Calu3 (cell line): Measurements from ENCODE around the gene BHLHA9. TPM values are rescaled to one million over a fixed set of nuclear protein-coding genes. Genes with fewer than 3 reads are reported as not detected.

Source experiments
- BruUV-seq: library from RNA; stranded (reverse); fragments of 400-500 nt; replicated peaks from 2 replicates; lab custom pipeline; 2021; lab: Mats Ljungman, UMichigan
- CTCF ChIA-PET: fragments of 300-600 bp; sonication (Branson Sonifier 250); formaldehyde crosslinking; loops from one replicate; lab custom pipeline; 2022; ENCODE audit warnings: antibody characterized with exemption; lab: Charles Lee
- DNase-seq: peaks from one replicate; pipeline ENCODE4 v3.0.0; 2022
- H3K27ac Mint-ChIP-seq: one replicate; pipeline ENCODE4 v1.8.0; 2022; ENCODE audit warnings: mixed read lengths; ENCODE audit not compliant: unreplicated experiment
- H3K27me3 Mint-ChIP-seq: one replicate; pipeline ENCODE4 v1.8.0; 2022; ENCODE audit warnings: mixed read lengths; ENCODE audit not compliant: unreplicated experiment
- H3K36me3 Mint-ChIP-seq: one replicate; pipeline ENCODE4 v1.8.0; 2022; ENCODE audit warnings: mild to moderate bottlenecking, moderate library complexity, mixed read lengths; ENCODE audit not compliant: insufficient read depth, unreplicated experiment
- H3K4me1 Mint-ChIP-seq: one replicate; pipeline ENCODE4 v1.8.0; 2022; ENCODE audit warnings: mild to moderate bottlenecking, low read depth, mixed read lengths; ENCODE audit not compliant: unreplicated experiment
- H3K4me3 Mint-ChIP-seq: one replicate; pipeline ENCODE4 v1.8.0; 2022; ENCODE audit warnings: mild to moderate bottlenecking, low read depth, moderate library complexity, mixed read lengths; ENCODE audit not compliant: unreplicated experiment
- H3K9me3 Mint-ChIP-seq: one replicate; pipeline ENCODE4 v1.8.0; 2022; ENCODE audit warnings: low read depth, mixed read lengths; ENCODE audit not compliant: unreplicated experiment
- intact Hi-C: fragments of 100-400 bp; cut with micrococcal nuclease; formaldehyde crosslinking; loops from one replicate; pipeline ENCODE4 v1.10.0; 2022; ENCODE audit not compliant: unreplicated experiment
- total RNA-seq: library from RNA; stranded (reverse); gene quantifications from 2 replicates; pipeline ENCODE4 v1.2.3, GENCODE V29; 2022
- TF ChIP-seq, protein P1 (sequence below): fragments of 200-600 bp; IDR thresholded peaks from one replicate; pipeline ENCODE4 v1.8.0; 2022; ENCODE audit warnings: antibody characterized with exemption; ENCODE audit not compliant: unreplicated experiment

Gene BHLHA9
- total RNA-seq, 1 experiment from 2014 or later = not detected

DNA sequence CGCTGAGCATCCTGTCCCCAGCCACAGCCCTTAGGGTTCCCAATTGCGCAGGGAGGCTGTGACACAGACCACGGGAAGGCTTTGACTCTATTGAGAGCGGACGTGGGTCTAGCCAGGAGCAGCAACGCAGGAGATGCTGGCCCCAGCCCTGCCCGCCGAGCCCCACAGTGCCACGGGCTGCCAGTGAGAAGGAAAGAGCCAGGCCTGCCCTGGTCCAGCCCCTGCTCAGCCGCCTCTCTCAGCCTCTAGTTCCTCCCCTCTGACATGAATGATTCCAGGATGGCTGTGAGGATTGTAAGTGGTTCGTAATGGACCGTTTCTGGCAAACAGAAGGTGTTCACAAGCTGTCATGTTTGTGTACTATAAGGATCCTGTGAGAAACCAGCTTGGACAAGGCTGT lies 2.5 kb downstream of the BHLHA9 start:
- no TSS peak for BruUV-seq
- no peak overlapping the region for H3K4me3 Mint-ChIP-seq
- CTCF ChIA-PET = interaction anchor here (2.2 kb wide), 1 partner anchor 60 kb away, joined by 5 read pairs; no protein-coding TSS in a partner anchor
- H3K36me3 Mint-ChIP-seq = peaks cover 12% of the 10 kb centered on the region
- TF ChIP-seq, protein P1, sequence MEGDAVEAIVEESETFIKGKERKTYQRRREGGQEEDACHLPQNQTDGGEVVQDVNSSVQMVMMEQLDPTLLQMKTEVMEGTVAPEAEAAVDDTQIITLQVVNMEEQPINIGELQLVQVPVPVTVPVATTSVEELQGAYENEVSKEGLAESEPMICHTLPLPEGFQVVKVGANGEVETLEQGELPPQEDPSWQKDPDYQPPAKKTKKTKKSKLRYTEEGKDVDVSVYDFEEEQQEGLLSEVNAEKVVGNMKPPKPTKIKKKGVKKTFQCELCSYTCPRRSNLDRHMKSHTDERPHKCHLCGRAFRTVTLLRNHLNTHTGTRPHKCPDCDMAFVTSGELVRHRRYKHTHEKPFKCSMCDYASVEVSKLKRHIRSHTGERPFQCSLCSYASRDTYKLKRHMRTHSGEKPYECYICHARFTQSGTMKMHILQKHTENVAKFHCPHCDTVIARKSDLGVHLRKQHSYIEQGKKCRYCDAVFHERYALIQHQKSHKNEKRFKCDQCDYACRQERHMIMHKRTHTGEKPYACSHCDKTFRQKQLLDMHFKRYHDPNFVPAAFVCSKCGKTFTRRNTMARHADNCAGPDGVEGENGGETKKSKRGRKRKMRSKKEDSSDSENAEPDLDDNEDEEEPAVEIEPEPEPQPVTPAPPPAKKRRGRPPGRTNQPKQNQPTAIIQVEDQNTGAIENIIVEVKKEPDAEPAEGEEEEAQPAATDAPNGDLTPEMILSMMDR = no peak
- no peaks in the 10 kb centered on the region for H3K4me1 Mint-ChIP-seq
- H3K27me3 Mint-ChIP-seq = peaks cover 26% of the 10 kb centered on the region
- H3K27ac Mint-ChIP-seq = no peak overlapping the region
- intact Hi-C loops = no loop called here
- no peak for DNase-seq
- no peaks in the 10 kb centered on the region for H3K9me3 Mint-ChIP-seq

DNA sequence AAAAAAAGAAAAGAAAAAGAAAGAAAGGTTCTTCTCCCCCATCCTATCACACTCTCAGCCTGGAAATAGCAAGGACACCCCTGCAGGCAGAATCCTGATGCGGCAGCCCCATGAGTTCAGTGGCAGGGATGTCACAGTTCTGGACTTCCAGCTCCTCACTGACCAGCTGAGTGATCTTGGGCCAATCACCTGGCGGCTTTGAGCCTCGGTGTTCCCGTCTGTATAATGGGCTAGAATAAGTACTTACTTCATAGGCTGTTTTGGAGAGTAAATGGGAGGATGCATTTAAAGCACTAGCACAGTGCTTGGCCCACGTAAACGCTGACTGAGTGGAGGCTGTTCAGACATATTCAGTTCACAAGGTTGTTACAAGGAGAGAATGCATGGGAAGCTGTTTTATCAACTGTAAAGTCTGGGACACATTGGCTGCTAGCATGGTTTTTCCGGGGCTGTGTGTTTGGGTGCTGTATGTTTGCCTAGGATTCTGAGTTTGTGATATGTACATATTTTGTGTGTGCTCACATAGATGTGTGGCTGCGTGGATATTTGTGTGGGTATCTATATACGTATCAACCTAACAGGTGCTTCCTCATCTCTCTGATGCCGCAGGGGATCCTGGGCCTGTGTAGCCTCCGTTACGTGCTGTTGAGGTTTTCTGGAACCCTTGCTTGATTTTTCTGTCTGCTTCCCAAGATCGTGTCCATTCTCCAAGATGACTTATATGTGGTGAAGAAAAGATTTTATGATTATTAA lies 3.4 kb downstream of the BHLHA9 start:
- intact Hi-C loops = no loop called here
- H3K9me3 Mint-ChIP-seq = no peaks in the 10 kb centered on the region
- CTCF ChIA-PET = interaction anchor here (2.2 kb wide), 1 partner anchor 59 kb away, joined by 5 read pairs; no protein-coding TSS in a partner anchor
- H3K4me1 Mint-ChIP-seq = no peaks in the 10 kb centered on the region
- H3K4me3 Mint-ChIP-seq = no peak overlapping the region
- peaks cover 2% of the 10 kb centered on the region for H3K36me3 Mint-ChIP-seq
- no peak for DNase-seq
- TF ChIP-seq, protein P1 = no peak
- H3K27me3 Mint-ChIP-seq = peaks cover 33% of the 10 kb centered on the region
- BruUV-seq = no TSS peak
- H3K27ac Mint-ChIP-seq = no peak overlapping the region

DNA sequence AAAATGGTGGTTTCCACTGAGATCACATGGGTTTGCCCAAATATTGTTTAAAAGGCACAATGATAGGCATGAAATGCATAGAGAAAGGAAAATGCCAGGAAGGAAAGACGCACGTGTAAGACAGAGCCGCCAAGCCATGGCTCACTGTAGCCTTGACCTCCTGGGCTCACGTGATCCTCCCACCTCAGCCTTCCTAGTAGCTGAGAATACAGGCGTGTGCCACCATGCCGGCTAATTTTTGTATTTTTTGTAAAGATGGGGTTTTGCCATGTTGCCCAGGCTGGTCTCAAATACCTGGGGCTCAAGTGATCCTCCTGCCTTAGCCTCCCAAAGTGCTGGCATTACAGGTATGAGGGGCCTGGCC lies 4.0 kb downstream of the BHLHA9 start:
- TF ChIP-seq, protein P1 = no peak
- no peaks in the 10 kb centered on the region for H3K9me3 Mint-ChIP-seq
- intact Hi-C loops = no loop called here
- no peak for DNase-seq
- CTCF ChIA-PET = interaction anchor here (0.6 to 2.2 kb wide), 2 partner anchors 58 to 90 kb away, joined by 3 to 5 read pairs; no protein-coding TSS in a partner anchor
- BruUV-seq = no TSS peak
- H3K4me1 Mint-ChIP-seq = no peaks in the 10 kb centered on the region
- peaks cover 39% of the 10 kb centered on the region for H3K27me3 Mint-ChIP-seq
- H3K4me3 Mint-ChIP-seq = no peak overlapping the region
- no peaks in the 10 kb centered on the region for H3K36me3 Mint-ChIP-seq
- H3K27ac Mint-ChIP-seq = no peak overlapping the region

DNA sequence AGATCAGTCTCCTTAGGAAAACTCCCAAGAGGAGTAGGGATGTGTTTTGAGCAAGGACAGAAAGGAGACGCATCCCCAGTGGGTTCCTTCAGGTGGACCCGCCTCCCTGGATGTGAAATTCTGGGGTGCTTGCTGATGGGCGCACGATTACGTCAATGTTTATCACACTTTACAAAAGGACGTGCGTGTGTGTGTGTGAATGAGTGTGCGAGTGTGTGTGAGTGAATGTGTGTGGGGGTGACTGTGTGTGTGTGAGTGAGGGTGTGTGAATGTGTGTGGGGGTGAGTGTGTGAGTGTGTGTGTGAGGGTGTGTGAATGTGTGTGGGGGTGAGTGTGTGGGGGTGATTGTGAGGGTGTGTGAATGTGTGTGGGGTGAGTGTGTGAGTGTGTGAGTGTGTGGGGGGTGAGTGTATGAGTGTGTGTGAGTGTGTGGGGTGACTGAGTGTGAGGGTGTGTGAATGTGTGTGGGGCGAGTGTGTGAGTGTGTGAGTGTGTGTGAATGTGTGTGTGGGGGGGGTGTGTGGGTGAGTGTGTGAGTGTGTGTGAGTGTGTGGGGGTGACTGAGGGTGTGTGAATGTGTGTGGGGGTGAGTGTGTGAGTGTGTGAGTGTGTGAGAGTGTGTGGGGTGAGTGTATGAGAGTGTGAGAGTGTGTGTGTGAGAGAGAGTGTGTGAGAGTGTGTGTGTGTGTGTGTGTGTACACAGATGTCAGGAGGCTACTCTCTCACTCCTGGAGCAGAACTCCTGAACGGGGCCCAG lies 5.1 kb downstream of the BHLHA9 start:
- intact Hi-C loops = loop anchor here (5.0 kb wide), 1 partner anchor 57 kb away; no protein-coding TSS in a partner anchor

More for the DNA sequence above, 5.1 kb downstream of the BHLHA9 start:
- no peaks in the 10 kb centered on the region for H3K9me3 Mint-ChIP-seq
- H3K36me3 Mint-ChIP-seq = no peaks in the 10 kb centered on the region
- H3K27ac Mint-ChIP-seq = no peak overlapping the region
- no peak for DNase-seq
- H3K4me3 Mint-ChIP-seq = no peak overlapping the region
- BruUV-seq = no TSS peak
- TF ChIP-seq, protein P1 = no peak
- H3K27me3 Mint-ChIP-seq = peaks cover 39% of the 10 kb centered on the region
- CTCF ChIA-PET = no interaction called here
- no peaks in the 10 kb centered on the region for H3K4me1 Mint-ChIP-seq
